DOHH2 (cell line): Measurements from ENCODE around the gene GPC4.
"Not testable (repeated sequence)": the region's sequence is repeated elsewhere in the genome, so short reads cannot be mapped to it uniquely, and the experiment has no call there.

ENCODE experiments used
- H3F3A ChIP-seq: fragments of 200-600 bp; sonication (generic), shearing (Covaris generic); 2 replicates; pipeline ENCODE4 v1.6.0; 2016; ENCODE audit warnings: antibody characterized with exemption, mild to moderate bottlenecking; ENCODE audit not compliant: control insufficient read depth, insufficient read depth
- H3K27ac ChIP-seq: fragments of 200-600 bp; sonication (generic); 2 replicates; pipeline ENCODE4 v1.5.1; 2014; ENCODE audit warnings: low read depth, mild to moderate bottlenecking, low read length, moderate library complexity
- H3K27me3 ChIP-seq: fragments of 200-600 bp; sonication (generic); 2 replicates; pipeline ENCODE4 v1.6.1; 2014; ENCODE audit warnings: mild to moderate bottlenecking, low read length, mixed read lengths; ENCODE audit not compliant: control insufficient read depth
- H3K36me3 ChIP-seq: fragments of 200-600 bp; sonication (generic); 2 replicates; pipeline ENCODE4 v1.6.1; 2014; ENCODE audit warnings: mild to moderate bottlenecking, low read length, moderate library complexity, mixed read lengths; ENCODE audit not compliant: control insufficient read depth
- H3K4me1 ChIP-seq: fragments of 200-600 bp; sonication (generic); 2 replicates; pipeline ENCODE4 v1.6.1; 2014; ENCODE audit warnings: mild to moderate bottlenecking, low read length, mixed read lengths; ENCODE audit not compliant: control insufficient read depth
- H3K4me2 ChIP-seq: fragments of 200-600 bp; sonication (generic); 2 replicates; pipeline ENCODE4 v1.6.0; 2014; ENCODE audit warnings: mild to moderate bottlenecking, low read length, moderate library complexity
- H3K4me3 ChIP-seq: fragments of 200-600 bp; sonication (generic); 2 replicates; pipeline ENCODE4 v1.5.1; 2014; ENCODE audit warnings: mild to moderate bottlenecking, low read length, mixed read lengths
- H3K79me2 ChIP-seq: fragments of 200-600 bp; sonication (generic); 2 replicates; pipeline ENCODE4 v1.6.1; 2014; ENCODE audit warnings: mild to moderate bottlenecking, low read length, mixed read lengths; ENCODE audit not compliant: control insufficient read depth
- H3K9me2 ChIP-seq: fragments of 200-600 bp; sonication (generic); replicated peaks from 2 replicates; pipeline ENCODE4 v1.6.1; 2014; ENCODE audit warnings: mild to moderate bottlenecking, low read length, mixed read lengths; ENCODE audit not compliant: control insufficient read depth
- H3K9me3 ChIP-seq: fragments of 200-600 bp; sonication (generic); 2 replicates; pipeline ENCODE4 v1.6.1; 2014; ENCODE audit warnings: antibody characterized with exemption, low read length, mixed read lengths; ENCODE audit not compliant: control insufficient read depth, insufficient read depth
- H4K20me1 ChIP-seq: fragments of 200-600 bp; sonication (generic); 2 replicates; pipeline ENCODE4 v1.6.0; 2014; ENCODE audit warnings: low read depth, mild to moderate bottlenecking, antibody characterized with exemption, low read length, moderate library complexity; ENCODE audit not compliant: control insufficient read depth, insufficient read depth
- EZH2phosphoT487 ChIP-seq: fragments of 200-600 bp; sonication (generic); IDR thresholded peaks from 2 replicates; pipeline ENCODE4 v1.6.1; 2017; ENCODE audit warnings: borderline replicate concordance, mild to moderate bottlenecking, antibody characterized with exemption, low read length, moderate library complexity, mixed read lengths
- TF ChIP-seq, protein P1 (sequence below): fragments of 200-600 bp; sonication (generic); IDR thresholded peaks from one replicate; pipeline ENCODE4 v1.5.1; 2014; ENCODE audit warnings: antibody characterized with exemption, mild to moderate bottlenecking, low read depth, low read length; ENCODE audit not compliant: poor library complexity, severe bottlenecking

GPC4 gene

DNA sequence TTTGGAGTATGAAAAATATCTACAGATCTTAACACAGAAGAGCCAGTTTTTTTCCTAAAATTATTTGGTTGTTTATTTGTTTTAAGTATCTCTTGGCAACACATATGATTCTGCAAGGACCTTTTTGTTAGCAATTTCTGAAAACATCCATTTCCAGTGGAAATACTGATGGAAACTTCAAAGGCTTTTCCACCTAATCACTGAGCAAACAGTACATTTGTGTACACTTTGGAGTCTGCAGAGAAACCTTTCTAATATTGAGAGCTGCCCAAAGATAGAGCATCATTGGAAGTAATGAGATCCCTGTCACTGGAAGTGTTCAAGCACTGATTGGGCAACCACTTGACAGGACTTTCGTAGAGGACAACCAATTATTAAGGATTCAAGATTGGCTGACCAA, 127.4 kb downstream of the GPC4 start:
- H3K4me3 ChIP-seq: no peak overlapping the region
- H3F3A ChIP-seq: no peaks in the 10 kb centered on the region
- H3K27me3 ChIP-seq: no peaks in the 10 kb centered on the region
- H3K36me3 ChIP-seq: no peaks in the 10 kb centered on the region
- H3K4me1 ChIP-seq: no peaks in the 10 kb centered on the region
- TF ChIP-seq, protein P1, sequence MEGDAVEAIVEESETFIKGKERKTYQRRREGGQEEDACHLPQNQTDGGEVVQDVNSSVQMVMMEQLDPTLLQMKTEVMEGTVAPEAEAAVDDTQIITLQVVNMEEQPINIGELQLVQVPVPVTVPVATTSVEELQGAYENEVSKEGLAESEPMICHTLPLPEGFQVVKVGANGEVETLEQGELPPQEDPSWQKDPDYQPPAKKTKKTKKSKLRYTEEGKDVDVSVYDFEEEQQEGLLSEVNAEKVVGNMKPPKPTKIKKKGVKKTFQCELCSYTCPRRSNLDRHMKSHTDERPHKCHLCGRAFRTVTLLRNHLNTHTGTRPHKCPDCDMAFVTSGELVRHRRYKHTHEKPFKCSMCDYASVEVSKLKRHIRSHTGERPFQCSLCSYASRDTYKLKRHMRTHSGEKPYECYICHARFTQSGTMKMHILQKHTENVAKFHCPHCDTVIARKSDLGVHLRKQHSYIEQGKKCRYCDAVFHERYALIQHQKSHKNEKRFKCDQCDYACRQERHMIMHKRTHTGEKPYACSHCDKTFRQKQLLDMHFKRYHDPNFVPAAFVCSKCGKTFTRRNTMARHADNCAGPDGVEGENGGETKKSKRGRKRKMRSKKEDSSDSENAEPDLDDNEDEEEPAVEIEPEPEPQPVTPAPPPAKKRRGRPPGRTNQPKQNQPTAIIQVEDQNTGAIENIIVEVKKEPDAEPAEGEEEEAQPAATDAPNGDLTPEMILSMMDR: no peak
- TF ChIP-seq EZH2phosphoT487: no peak
- H4K20me1 ChIP-seq: no peaks in the 10 kb centered on the region
- H3K27ac ChIP-seq: no peak overlapping the region
- no peaks in the 10 kb centered on the region for H3K9me2 ChIP-seq
- H3K4me2 ChIP-seq: no peak overlapping the region
- no peaks in the 10 kb centered on the region for H3K9me3 ChIP-seq
- no peaks in the 10 kb centered on the region for H3K79me2 ChIP-seq

DNA sequence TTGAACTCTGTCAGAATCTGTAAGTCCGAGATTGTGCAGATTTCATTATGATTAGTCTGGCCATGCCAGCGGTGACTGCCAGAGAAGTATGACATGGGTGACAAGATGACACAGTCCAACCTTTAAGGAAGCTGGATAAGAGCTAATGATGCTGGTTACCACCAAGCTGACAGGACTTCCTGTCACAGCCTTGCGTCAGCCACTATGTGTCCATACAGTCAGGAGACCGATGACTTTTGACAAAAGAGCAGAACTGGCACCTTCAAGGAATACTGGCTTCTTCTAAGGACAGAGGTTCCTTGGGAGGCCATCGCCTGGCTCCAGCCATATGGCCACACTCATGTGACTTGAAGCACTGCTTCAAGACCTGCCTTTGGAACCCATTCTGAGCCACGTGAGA, 129.9 kb downstream of the GPC4 start:
- Histone ChIP-seq H3K36me3 (no peaks in the 10 kb centered on the region), H3K9me2 (no peaks in the 10 kb centered on the region), H3K27me3 (no peaks in the 10 kb centered on the region), H3K4me3 (no peak overlapping the region), H3K27ac (no peak overlapping the region), H3K4me1 (no peaks in the 10 kb centered on the region), H3K4me2 (no peak overlapping the region), H3K79me2 (no peaks in the 10 kb centered on the region), H3F3A (no peaks in the 10 kb centered on the region), H3K9me3 (no peaks in the 10 kb centered on the region), H4K20me1 (no peaks in the 10 kb centered on the region)
- TF ChIP-seq, protein P1: no peak
- TF ChIP-seq EZH2phosphoT487: no peak

DNA sequence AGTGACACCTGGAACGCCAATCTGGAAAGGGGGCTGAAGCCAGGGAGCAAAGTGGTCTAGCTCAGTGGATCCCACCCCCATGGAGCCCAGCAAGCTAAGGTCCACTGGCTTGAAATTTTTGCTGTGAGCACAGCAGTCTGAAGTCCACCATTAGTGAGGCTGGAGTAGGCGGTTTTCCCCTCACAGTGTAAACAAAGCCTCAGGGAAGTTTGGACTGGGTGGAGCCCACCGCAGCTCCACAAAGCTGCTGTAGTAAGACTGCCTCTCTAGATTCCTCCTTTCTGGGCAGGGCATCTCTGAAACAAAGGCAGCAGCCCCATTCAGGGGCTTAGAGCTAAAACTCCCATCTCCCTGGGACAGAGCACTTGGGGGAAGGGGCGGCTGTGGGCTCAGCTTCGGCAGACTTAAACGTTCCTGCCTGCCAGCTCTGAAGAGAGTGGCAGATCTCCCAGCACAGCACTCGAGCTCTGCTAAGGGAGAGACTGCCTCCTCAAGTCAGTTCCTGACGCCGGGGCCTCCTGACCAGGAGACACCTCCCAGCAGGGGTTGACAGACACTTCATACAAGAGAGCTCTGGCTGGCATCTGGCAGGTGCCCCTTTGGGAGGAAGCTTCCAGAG, 136.1 kb downstream of the GPC4 start:
- H3K4me1 ChIP-seq, H3K36me3 ChIP-seq, H3K79me2 ChIP-seq, H3K27me3 ChIP-seq, H3K4me2 ChIP-seq, H3K27ac ChIP-seq, H3F3A ChIP-seq, H3K9me2 ChIP-seq, H3K4me3 ChIP-seq, H3K9me3 ChIP-seq, H4K20me1 ChIP-seq: not testable (repeated sequence)

DNA sequence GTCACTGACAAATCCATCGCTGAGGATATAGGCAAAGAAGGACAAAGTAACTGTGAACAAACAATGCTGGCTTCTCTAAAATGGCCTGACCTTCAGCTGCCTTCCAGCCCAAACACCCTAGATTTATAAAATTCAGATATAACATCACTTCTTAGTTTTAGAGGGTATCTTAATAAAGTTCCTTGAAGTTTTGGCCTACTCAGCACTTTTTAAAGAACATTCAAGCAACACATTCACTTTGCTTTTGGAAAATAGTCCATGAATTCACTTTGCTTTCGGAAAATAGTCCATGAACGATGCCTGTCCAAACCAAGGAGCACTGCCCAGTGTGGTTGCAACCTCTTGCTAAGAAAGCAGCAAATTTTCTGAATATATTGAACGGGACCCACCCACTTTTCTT, 142.1 kb downstream of the GPC4 start:
- H3K4me3 ChIP-seq: no peak overlapping the region
- H4K20me1 ChIP-seq: no peaks in the 10 kb centered on the region
- no peaks in the 10 kb centered on the region for H3K9me2 ChIP-seq
- H3K4me2 ChIP-seq: no peak overlapping the region
- no peaks in the 10 kb centered on the region for H3K4me1 ChIP-seq
- no peaks in the 10 kb centered on the region for H3K9me3 ChIP-seq
- no peaks in the 10 kb centered on the region for H3F3A ChIP-seq
- no peaks in the 10 kb centered on the region for H3K36me3 ChIP-seq
- no peak for TF ChIP-seq EZH2phosphoT487
- TF ChIP-seq, protein P1: no peak
- H3K79me2 ChIP-seq: no peaks in the 10 kb centered on the region
- no peak overlapping the region for H3K27ac ChIP-seq
- H3K27me3 ChIP-seq: no peaks in the 10 kb centered on the region
